ENCODE measurements around the gene TEX53.

Gene TEX53

DNA sequence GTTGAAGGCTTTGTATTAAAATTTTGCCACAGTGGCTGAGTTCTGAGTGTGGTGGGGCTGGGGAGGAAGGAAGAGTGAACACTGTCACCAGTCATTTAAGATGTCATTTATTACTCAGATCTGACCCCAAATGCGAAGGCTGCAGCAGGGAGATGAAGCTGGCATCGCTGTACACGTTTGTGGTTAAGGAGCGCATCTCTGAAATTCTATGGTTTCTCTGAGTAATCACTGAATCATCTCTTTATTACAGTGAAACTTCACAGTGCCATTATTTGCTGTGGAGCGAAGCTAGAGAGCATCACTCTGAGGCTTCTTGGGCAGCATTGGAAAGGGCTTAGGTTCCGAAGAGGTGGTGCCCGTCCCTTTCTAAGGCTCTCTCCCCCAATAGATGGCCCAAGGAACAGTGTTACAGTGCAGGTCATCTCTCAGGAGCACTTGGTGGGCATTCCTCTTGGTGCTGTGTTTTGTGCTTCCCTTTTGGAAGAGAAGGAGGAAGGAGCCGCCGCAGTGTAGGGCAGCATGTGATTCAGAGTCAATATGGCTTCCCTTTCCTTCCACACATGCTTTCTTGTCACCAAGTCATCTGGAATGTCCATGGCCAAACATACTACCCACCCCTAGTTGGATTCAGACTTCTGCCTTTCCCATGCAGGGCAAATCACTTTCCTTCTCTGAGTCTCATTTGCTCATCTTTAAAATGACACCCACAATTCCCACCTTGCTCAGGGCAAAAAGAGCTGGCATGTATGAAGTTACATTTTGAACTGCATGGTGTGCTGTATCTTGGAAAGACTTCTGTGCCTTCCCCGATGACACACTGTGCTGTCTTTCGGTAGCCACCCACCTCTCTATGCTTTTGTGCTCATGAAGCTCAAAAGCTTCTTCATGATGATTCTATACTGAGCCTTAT, 33.7 kb upstream of the TEX53 start:
- no peak overlapping the region for H3K4me2 ChIP-seq

DNA sequence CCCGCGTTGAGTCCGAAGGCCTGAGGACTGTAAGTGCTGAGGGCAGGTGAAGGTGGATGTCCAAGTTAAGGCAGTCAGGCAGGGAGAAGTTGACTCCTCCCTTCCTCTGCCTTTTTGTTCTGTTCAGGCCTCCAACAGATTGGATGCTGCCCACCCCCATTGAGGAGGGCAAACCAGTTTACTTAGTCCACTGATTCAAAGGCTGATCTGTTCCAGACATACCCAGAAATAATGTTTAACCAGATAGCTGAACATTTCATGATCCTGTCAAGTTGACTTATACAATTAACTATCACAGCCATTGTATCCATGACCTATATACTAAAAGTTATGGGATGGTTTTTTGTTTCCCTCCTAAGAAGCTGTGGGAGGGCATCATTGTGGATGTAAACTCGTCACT, 32.7 kb upstream of the TEX53 start:
- Histone ChIP-seq H3K27me3 (no peaks in the 10 kb centered on the region), H3K4me3 (no peak overlapping the region), H3K36me3 (no peaks in the 10 kb centered on the region), H3K4me1 (no peaks in the 10 kb centered on the region), H4K20me1 (no peaks in the 10 kb centered on the region), H3K4me2 (no peak overlapping the region), H3K9ac (no peak overlapping the region), H3K9me3 (no peaks in the 10 kb centered on the region), H3K27ac (no peak overlapping the region)
- TF ChIP-seq Cebpa-rat (IDR thresholded peaks at IDR 0.05), result no peak

More for the DNA sequence above, 33.7 kb upstream of the TEX53 start:
- Histone ChIP-seq H3K9ac (no peak overlapping the region), H3K36me3 (no peaks in the 10 kb centered on the region), H3K27ac (no peak overlapping the region), H3K4me3 (no peak overlapping the region), H3K27me3 (no peaks in the 10 kb centered on the region), H3K9me3 (no peaks in the 10 kb centered on the region), H4K20me1 (no peaks in the 10 kb centered on the region), H3K4me1 (no peaks in the 10 kb centered on the region)
- TF ChIP-seq Cebpa-rat (IDR thresholded peaks at IDR 0.05), result no peak

DNA sequence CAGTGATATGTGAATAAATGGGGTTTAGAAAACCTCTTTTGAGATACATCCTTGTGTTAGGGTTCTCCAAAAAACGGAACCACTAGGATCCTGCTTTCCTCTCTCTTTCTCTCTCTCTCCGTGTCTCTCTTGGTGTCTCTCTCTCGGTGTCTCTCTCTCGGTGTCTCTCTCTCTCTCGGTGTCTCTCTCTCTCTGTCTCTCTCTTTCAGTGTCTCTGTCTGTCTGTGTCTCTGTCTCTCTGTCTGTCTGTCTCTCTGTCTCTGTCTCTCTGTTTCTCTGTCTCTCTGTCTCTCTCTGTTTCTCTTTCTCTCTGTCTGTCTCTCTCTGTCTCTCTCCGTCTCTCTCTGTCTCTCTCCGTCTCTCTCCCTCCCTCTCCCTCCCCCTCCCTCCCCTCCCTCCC, 32.2 kb upstream of the TEX53 start:
- H3K4me3 ChIP-seq, result no peak overlapping the region
- no peak overlapping the region for H3K4me2 ChIP-seq
- TF ChIP-seq Cebpa-rat (IDR thresholded peaks at IDR 0.05), result no peak
- no peaks in the 10 kb centered on the region for H3K9me3 ChIP-seq
- H3K27me3 ChIP-seq, result no peaks in the 10 kb centered on the region
- H3K4me1 ChIP-seq, result no peaks in the 10 kb centered on the region
- no peak overlapping the region for H3K27ac ChIP-seq
- H3K9ac ChIP-seq, result no peak overlapping the region
- H3K36me3 ChIP-seq, result no peaks in the 10 kb centered on the region
- H4K20me1 ChIP-seq, result no peaks in the 10 kb centered on the region

DNA sequence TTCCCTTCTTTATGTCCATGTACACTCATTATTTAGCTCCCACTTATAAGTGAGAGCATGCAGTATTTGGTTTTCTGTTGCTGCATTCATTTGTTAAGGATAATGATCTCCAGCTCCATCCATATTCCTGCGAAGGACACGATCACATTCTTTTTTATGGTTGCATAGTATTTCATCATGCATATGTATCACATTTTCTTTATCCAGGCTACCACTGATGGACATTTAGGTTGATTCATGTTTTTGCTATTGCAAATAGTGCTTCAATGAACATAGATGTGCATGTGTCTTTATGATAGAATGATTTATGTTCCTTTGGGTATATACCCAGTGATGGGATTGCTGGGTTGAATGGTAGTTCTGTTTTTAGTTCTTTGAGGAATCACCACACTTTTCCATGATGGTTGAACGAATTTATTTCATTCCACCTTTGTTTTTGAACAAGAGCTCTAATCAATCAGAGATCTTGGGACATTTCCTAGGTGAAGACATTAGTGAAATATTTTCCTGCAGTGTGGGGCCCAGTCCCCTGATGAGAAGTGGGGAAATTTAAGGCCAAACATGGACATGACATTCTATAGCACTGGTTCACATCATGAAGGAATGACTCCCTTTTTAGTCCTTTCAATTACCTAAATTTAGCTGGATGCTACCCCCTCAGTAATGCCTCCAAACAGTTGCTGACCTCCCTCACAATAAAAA, 31.5 kb upstream of the TEX53 start:
- H3K4me2 ChIP-seq, result no peak overlapping the region
- H3K27ac ChIP-seq, result no peak overlapping the region

DNA sequence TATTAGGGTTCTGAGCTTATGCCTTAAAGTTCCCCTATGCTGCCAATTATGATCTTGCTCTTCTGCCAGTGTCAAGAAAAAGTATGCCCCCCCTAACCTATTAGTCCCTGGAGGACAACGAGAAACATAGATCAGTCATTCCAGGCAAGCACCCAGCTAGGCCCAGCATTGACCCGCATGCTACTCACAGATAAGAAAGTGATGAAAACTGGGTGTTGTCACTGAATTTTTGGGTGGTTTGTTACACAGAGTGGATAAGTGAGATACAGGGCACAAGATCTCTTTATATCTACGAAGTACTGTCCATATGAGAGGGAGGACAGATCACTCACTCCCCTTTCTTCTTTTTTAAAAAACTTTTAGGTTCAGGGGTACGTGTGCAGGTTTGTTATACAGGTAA, 30.8 kb upstream of the TEX53 start:
- Histone ChIP-seq H3K27ac (no peak overlapping the region), H3K27me3 (no peaks in the 10 kb centered on the region), H3K9ac (no peak overlapping the region)

More for the DNA sequence above, 31.5 kb upstream of the TEX53 start:
- no peak overlapping the region for H3K9ac ChIP-seq
- H3K27me3 ChIP-seq, result no peaks in the 10 kb centered on the region
- H3K4me1 ChIP-seq, result no peaks in the 10 kb centered on the region
- TF ChIP-seq Cebpa-rat (IDR thresholded peaks at IDR 0.05), result no peak
- no peaks in the 10 kb centered on the region for H4K20me1 ChIP-seq
- no peaks in the 10 kb centered on the region for H3K9me3 ChIP-seq
- no peaks in the 10 kb centered on the region for H3K36me3 ChIP-seq
- no peak overlapping the region for H3K4me3 ChIP-seq

DNA sequence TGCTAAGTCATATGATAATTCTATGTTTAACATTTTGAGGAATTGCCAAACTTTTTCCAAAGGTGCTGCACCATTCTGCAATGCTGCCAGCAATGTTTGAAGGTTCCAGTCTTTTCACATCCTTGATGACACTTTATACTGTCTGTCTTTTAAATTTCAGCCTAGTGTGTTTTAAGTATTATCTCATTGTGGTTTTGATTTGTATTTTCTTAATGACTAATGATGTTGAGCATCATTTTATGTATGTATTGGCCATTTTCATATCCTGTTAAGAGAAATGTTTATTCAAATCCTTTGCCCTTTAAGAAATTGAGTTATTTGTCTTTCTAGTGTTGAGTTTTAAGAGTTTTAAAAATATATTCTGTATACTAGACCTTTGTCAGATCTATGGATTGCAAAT, 29.4 kb upstream of the TEX53 start:
- no peaks in the 10 kb centered on the region for H4K20me1 ChIP-seq
- no peak overlapping the region for H3K4me2 ChIP-seq
- H3K36me3 ChIP-seq, result no peaks in the 10 kb centered on the region
- TF ChIP-seq Cebpa-rat (IDR thresholded peaks at IDR 0.05), result no peak
- no peak overlapping the region for H3K4me3 ChIP-seq
- no peak overlapping the region for H3K27ac ChIP-seq
- peaks cover 1% of the 10 kb centered on the region for H3K4me1 ChIP-seq
- H3K27me3 ChIP-seq, result no peaks in the 10 kb centered on the region
- H3K9ac ChIP-seq, result no peak overlapping the region
- H3K9me3 ChIP-seq, result no peaks in the 10 kb centered on the region

More for the DNA sequence above, 30.8 kb upstream of the TEX53 start:
- no peaks in the 10 kb centered on the region for H3K4me1 ChIP-seq
- no peaks in the 10 kb centered on the region for H3K36me3 ChIP-seq
- H4K20me1 ChIP-seq, result no peaks in the 10 kb centered on the region
- H3K4me2 ChIP-seq, result no peak overlapping the region
- no peak overlapping the region for H3K4me3 ChIP-seq
- H3K9me3 ChIP-seq, result no peaks in the 10 kb centered on the region
- TF ChIP-seq Cebpa-rat (IDR thresholded peaks at IDR 0.05), result no peak

DNA sequence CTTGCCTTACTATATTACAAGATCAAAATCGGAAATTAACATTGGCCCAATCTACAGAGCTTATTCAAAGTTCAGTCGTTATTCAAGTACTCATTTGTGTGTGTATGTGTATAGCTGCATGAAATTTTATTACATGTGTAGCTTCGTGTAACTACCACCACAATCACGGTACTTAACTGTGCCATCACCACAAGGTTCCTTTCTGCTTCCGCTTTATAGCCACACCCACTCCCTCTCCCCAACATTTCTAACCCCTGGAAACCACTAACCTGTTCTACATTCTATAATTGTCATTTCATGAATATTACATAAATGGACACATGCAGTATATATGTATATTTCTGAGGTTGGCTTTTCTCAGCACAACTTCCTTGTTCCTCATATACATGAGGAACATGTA, 28.3 kb upstream of the TEX53 start:
- TF ChIP-seq Cebpa-rat (IDR thresholded peaks at IDR 0.05), result no peak
- H3K9ac ChIP-seq, result no peak overlapping the region
- no peaks in the 10 kb centered on the region for H3K27me3 ChIP-seq
- H4K20me1 ChIP-seq, result no peaks in the 10 kb centered on the region
- no peak overlapping the region for H3K27ac ChIP-seq
- H3K9me3 ChIP-seq, result no peaks in the 10 kb centered on the region
- H3K36me3 ChIP-seq, result no peaks in the 10 kb centered on the region
- H3K4me1 ChIP-seq, result peaks cover 7% of the 10 kb centered on the region
- H3K4me3 ChIP-seq, result no peak overlapping the region
- no peak overlapping the region for H3K4me2 ChIP-seq

DNA sequence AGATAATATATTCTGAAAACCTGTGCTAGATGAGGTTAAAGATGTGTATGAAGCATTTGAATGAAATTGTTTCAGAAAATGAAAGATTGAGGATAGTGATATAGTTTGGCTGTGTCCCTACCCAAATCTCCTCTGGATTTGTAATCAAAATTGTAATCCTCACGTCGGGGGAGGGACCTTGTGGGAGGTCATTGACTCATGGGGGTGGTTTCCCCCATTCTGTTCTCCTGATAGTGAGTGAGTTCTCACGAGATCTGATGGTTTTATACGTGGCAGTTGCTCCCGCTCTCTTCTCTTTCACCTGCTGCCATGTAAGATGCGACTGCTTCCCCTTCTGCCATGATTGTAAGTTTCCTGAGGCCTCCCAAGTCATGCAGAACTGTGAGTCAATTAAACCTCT, 26.4 kb upstream of the TEX53 start:
- Histone ChIP-seq H3K4me2 (no peak overlapping the region), H3K9me3 (no peaks in the 10 kb centered on the region), H3K4me1 (peaks cover 13% of the 10 kb centered on the region), H3K9ac (no peak overlapping the region), H3K27ac (no peak overlapping the region), H3K36me3 (no peaks in the 10 kb centered on the region), H4K20me1 (no peaks in the 10 kb centered on the region), H3K4me3 (no peak overlapping the region), H3K27me3 (no peaks in the 10 kb centered on the region)
- TF ChIP-seq Cebpa-rat (IDR thresholded peaks at IDR 0.05), result no peak

DNA sequence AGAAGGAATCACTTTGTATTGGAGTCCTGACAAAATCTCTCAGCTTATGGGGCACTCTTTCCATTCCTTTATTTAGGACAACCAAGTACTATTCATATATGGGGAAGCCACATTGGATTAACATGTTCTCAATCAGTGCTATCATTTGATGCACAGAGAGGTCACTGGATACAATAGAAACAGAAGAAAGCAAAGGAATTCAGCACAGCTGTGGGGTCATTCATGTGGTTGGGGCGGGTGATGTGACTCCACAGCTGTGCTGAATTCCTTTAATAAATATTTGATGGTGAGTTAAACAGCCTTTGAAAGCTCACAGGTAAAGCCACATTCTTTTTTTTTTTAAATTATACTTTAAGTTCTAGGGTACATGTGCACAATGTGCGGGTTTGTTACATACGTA, 25.2 kb upstream of the TEX53 start:
- Histone ChIP-seq H3K4me2 (no peak overlapping the region), H3K4me1 (peaks cover 14% of the 10 kb centered on the region), H3K9me3 (no peaks in the 10 kb centered on the region), H3K4me3 (no peak overlapping the region), H3K9ac (no peak overlapping the region), H3K27me3 (no peaks in the 10 kb centered on the region), H3K36me3 (no peaks in the 10 kb centered on the region), H4K20me1 (no peaks in the 10 kb centered on the region), H3K27ac (no peak overlapping the region)
- no peak for TF ChIP-seq Cebpa-rat (IDR thresholded peaks at IDR 0.05)

All from BLaER1 (cell line).